Neural progenitor cell (in vitro differentiated cells): Measurements from ENCODE around the gene ANKS4B.

ENCODE experiments used
- EZH2 ChIP-seq: fragments of 200-600 bp; sonication (generic); IDR thresholded peaks from 2 replicates; pipeline ENCODE4 v1.6.1; 2017; ENCODE audit warnings: antibody characterized with exemption, mild to moderate bottlenecking, moderate library complexity
- EZH2phosphoT487 ChIP-seq: fragments of 200-600 bp; sonication (generic); IDR thresholded peaks from 2 replicates; pipeline ENCODE4 v1.6.1; 2017; ENCODE audit warnings: antibody characterized with exemption
- TF ChIP-seq, protein P1 (sequence below): fragments of 200-600 bp; sonication (generic); IDR thresholded peaks from 2 replicates; pipeline ENCODE4 v1.5.1; 2017; ENCODE audit warnings: antibody characterized with exemption, mild to moderate bottlenecking

- TF ChIP-seq, protein P1, sequence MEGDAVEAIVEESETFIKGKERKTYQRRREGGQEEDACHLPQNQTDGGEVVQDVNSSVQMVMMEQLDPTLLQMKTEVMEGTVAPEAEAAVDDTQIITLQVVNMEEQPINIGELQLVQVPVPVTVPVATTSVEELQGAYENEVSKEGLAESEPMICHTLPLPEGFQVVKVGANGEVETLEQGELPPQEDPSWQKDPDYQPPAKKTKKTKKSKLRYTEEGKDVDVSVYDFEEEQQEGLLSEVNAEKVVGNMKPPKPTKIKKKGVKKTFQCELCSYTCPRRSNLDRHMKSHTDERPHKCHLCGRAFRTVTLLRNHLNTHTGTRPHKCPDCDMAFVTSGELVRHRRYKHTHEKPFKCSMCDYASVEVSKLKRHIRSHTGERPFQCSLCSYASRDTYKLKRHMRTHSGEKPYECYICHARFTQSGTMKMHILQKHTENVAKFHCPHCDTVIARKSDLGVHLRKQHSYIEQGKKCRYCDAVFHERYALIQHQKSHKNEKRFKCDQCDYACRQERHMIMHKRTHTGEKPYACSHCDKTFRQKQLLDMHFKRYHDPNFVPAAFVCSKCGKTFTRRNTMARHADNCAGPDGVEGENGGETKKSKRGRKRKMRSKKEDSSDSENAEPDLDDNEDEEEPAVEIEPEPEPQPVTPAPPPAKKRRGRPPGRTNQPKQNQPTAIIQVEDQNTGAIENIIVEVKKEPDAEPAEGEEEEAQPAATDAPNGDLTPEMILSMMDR = no peak
- TF ChIP-seq EZH2 (no peak), EZH2phosphoT487 (no peak)
These were observed 34.7 kb downstream of the ANKS4B start for GRCh38 chr16:21268236-21268635.
